PC-3 (cell line): Measurements from ENCODE around the gene ICAM2. TPM values are rescaled to one million over a fixed set of nuclear protein-coding genes. Genes with fewer than 3 reads are reported as not detected.

ENCODE experiments used
- ATAC-seq: fragments of 200-7000 bp; cut with Tn5 transposase; 2 replicates; pipeline ENCODE4 v1.9.1; 2020; ENCODE audit warnings: mild to moderate bottlenecking, moderate library complexity
- BruUV-seq: library from RNA; stranded (reverse); fragments of 400-500 nt; replicated peaks from 2 replicates; lab custom pipeline; 2021; lab: Mats Ljungman, UMichigan
- CTCF ChIA-PET: fragments of 300-600 bp; sonication (Branson Sonifier 250); formaldehyde crosslinking; loops from one replicate; lab custom pipeline; 2022; ENCODE audit warnings: antibody characterized with exemption; lab: Charles Lee
- POLR2A ChIA-PET: fragments of 300-600 bp; sonication (Branson Sonifier 250); formaldehyde crosslinking; loops from one replicate; lab custom pipeline; 2022; ENCODE audit warnings: antibody characterized with exemption; ENCODE audit not compliant: unreplicated experiment; lab: Charles Lee
- DNase-seq: peaks from one replicate; pipeline ENCODE4 v3.0.0-alpha.2; 2015
- H2AFZ ChIP-seq: fragments of 300-600 bp; sonication (generic); 2 replicates; pipeline ENCODE4 v1.6.0; 2016; ENCODE audit warnings: antibody characterized with exemption, low read length
- H3F3A ChIP-seq: fragments of 300-600 bp; sonication (generic); one replicate; pipeline ENCODE4 v1.6.0; 2017; ENCODE audit warnings: antibody characterized with exemption, low read length, control low read depth, mild to moderate bottlenecking; ENCODE audit not compliant: unreplicated experiment
- H3K27ac ChIP-seq: fragments of 300-600 bp; sonication (generic); 2 replicates; pipeline ENCODE4 v1.5.1; 2016; ENCODE audit warnings: mild to moderate bottlenecking, low read length
- H3K27me3 ChIP-seq: fragments of 300-600 bp; sonication (generic); 2 replicates; pipeline ENCODE4 v1.6.1; 2016; ENCODE audit warnings: low read length, mixed read lengths
- H3K36me3 ChIP-seq: fragments of 300-600 bp; sonication (generic); 2 replicates; pipeline ENCODE4 v1.6.1; 2016; ENCODE audit warnings: low read depth, mixed run types, low read length, mixed read lengths
- H3K4me1 ChIP-seq: fragments of 300-600 bp; sonication (generic); 2 replicates; pipeline ENCODE4 v1.5.1; 2016; ENCODE audit warnings: low read length; ENCODE audit not compliant: insufficient read depth
- H3K4me2 ChIP-seq: fragments of 300-600 bp; sonication (generic); 2 replicates; pipeline ENCODE4 v1.6.0; 2016; ENCODE audit warnings: low read length
- H3K4me3 ChIP-seq: fragments of 300-600 bp; sonication (generic); 2 replicates; pipeline ENCODE4 v1.5.1; 2016; ENCODE audit warnings: mild to moderate bottlenecking, low read length, mixed read lengths
- H3K79me2 ChIP-seq: fragments of 300-600 bp; sonication (generic); 2 replicates; pipeline ENCODE4 v1.6.1; 2017; ENCODE audit warnings: low read length, mixed read lengths
- H3K9ac ChIP-seq: fragments of 300-600 bp; sonication (generic); 2 replicates; pipeline ENCODE4 v1.6.0; 2016; ENCODE audit warnings: mild to moderate bottlenecking, low read length
- H3K9me2 ChIP-seq: fragments of 300-600 bp; sonication (generic); replicated peaks from 2 replicates; pipeline ENCODE4 v1.6.1; 2016; ENCODE audit warnings: mixed run types, low read length, mixed read lengths
- H3K9me3 ChIP-seq: fragments of 300-600 bp; sonication (generic); 2 replicates; pipeline ENCODE4 v1.6.1; 2016; ENCODE audit warnings: low read length, mixed read lengths
- H4K20me1 ChIP-seq: fragments of 300-600 bp; sonication (generic); 2 replicates; pipeline ENCODE4 v1.6.1; 2016; ENCODE audit warnings: low read length, mixed read lengths
- EZH2 ChIP-seq: fragments of 300-600 bp; sonication (generic); IDR thresholded peaks from one replicate; pipeline ENCODE4 v1.6.1; 2017; ENCODE audit warnings: antibody characterized with exemption, mild to moderate bottlenecking, low read length; ENCODE audit not compliant: unreplicated experiment
- EZH2phosphoT487 ChIP-seq: fragments of 300-600 bp; sonication (generic); IDR thresholded peaks from 2 replicates; pipeline ENCODE4 v1.6.1; 2018; ENCODE audit warnings: mild to moderate bottlenecking, antibody characterized with exemption, low read length, borderline replicate concordance
- intact Hi-C: fragments of 100-400 bp; cut with micrococcal nuclease; formaldehyde crosslinking; loops from 2 replicates; pipeline ENCODE4 v1.9.0; 2023
- total RNA-seq: library from RNA; depleted of rRNA; stranded (reverse); fragments of >200 nt; gene quantifications from 2 replicates; pipeline ENCODE4 v1.2.3, GENCODE V29; 2014
- TF ChIP-seq, protein P1 (sequence below): fragments of 300-600 bp; sonication (generic); conservative IDR thresholded peaks from 2 replicates; pipeline ENCODE4 v1.5.1; 2017; ENCODE audit warnings: antibody characterized with exemption, low read depth, mild to moderate bottlenecking, low read length

ICAM2 gene
- total RNA-seq, 1 experiment from 2014 or later: not detected

DNA sequence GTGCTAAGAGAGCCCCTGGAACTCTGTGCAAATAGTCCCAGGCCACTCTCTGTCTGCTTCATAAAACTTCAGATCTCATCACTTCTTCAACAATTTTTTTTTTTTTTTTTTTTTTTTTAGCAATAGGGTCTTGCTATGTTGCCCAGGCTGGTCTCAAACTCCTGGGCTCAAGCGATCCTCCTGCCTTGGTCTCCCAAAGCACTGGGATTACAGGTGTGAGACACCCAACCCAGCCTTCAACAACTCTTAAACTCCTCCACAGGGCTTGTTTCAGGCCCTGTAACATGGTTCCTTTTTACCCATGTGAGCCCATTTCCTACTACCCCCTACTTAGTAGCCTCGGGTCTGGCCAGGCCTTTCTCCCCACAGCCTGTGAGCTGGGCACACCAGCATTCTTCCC lies 39.3 kb upstream of the ICAM2 start:
- H3K9ac ChIP-seq: no peak overlapping the region
- ChIA-PET CTCF (interaction anchor here (0.6 kb wide), 1 partner anchor 74 kb away, joined by 3 read pairs; no protein-coding TSS in a partner anchor), POLR2A (interaction anchor here (0.6 kb wide), 1 partner anchor 74 kb away, joined by 6 read pairs; no protein-coding TSS in a partner anchor)
- DNase-seq (no peak), ATAC-seq (no peak)
- no peak overlapping the region for H2AFZ ChIP-seq
- H3K27me3 ChIP-seq: no peaks in the 10 kb centered on the region
- H3K4me3 ChIP-seq: no peak overlapping the region
- intact Hi-C loops: loop anchor here (2.0 kb wide), 1 partner anchor 15 kb away; no protein-coding TSS in a partner anchor
- no peak overlapping the region for H3K27ac ChIP-seq
- H3K9me3 ChIP-seq: no peaks in the 10 kb centered on the region
- BruUV-seq: no TSS peak
- H3K4me2 ChIP-seq: no peak overlapping the region
- H3K4me1 ChIP-seq: peaks cover 45% of the 10 kb centered on the region
- H3K9me2 ChIP-seq: no peaks in the 10 kb centered on the region
- no peaks in the 10 kb centered on the region for H4K20me1 ChIP-seq
- 0 out of 2 replicates have a peak, but pooled peaks cover 5% of the 10 kb centered on the region for H3K36me3 ChIP-seq
- no peaks in the 10 kb centered on the region for H3F3A ChIP-seq
- TF ChIP-seq, protein P1, sequence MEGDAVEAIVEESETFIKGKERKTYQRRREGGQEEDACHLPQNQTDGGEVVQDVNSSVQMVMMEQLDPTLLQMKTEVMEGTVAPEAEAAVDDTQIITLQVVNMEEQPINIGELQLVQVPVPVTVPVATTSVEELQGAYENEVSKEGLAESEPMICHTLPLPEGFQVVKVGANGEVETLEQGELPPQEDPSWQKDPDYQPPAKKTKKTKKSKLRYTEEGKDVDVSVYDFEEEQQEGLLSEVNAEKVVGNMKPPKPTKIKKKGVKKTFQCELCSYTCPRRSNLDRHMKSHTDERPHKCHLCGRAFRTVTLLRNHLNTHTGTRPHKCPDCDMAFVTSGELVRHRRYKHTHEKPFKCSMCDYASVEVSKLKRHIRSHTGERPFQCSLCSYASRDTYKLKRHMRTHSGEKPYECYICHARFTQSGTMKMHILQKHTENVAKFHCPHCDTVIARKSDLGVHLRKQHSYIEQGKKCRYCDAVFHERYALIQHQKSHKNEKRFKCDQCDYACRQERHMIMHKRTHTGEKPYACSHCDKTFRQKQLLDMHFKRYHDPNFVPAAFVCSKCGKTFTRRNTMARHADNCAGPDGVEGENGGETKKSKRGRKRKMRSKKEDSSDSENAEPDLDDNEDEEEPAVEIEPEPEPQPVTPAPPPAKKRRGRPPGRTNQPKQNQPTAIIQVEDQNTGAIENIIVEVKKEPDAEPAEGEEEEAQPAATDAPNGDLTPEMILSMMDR: no peak
- no peak for TF ChIP-seq EZH2phosphoT487
- TF ChIP-seq EZH2: no peak
- H3K79me2 ChIP-seq: no peaks in the 10 kb centered on the region

DNA sequence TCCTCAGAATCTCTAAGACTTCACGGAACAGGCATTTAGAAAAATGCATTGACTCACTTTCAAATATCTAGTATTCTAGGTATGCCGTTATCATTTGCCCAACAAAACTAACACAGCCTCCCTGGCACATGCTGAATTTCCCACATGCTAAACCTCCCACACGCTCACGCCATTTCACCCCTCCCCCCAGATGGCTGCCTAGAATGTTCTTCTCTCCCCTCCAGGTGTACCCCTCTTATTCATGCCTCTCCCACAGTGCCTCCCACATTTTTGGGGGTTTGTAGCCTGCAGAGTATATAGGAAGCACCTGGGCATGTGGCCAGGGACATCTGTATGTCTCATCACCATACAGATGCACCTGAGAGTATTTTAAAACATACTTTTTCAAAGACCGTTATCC lies 38.2 kb upstream of the ICAM2 start:
- Histone ChIP-seq H3F3A (no peaks in the 10 kb centered on the region), H3K79me2 (no peaks in the 10 kb centered on the region), H3K27ac (peak overlapping the region; percentile 40), H3K27me3 (no peaks in the 10 kb centered on the region), H4K20me1 (no peaks in the 10 kb centered on the region), H3K9me2 (no peaks in the 10 kb centered on the region), H2AFZ (no peak overlapping the region), H3K9me3 (no peaks in the 10 kb centered on the region), H3K4me2 (peak overlapping the region; percentile 20), H3K4me3 (no peak overlapping the region), H3K9ac (0 out of 2 replicates have a peak overlapping the region, but pooled peaks have one; percentile 1), H3K36me3 (peaks cover 5% of the 10 kb centered on the region; the same call in 1 of the 2 replicates), H3K4me1 (peaks cover 45% of the 10 kb centered on the region)
- intact Hi-C loops: no loop called here
- no peak for ATAC-seq
- TF ChIP-seq, protein P1: no peak
- TF ChIP-seq EZH2phosphoT487 (no peak), EZH2 (no peak)
- ChIA-PET POLR2A (no interaction called here), CTCF (interaction anchor here (0.5 to 1.5 kb wide), 3 partner anchors 28 to 75 kb away, joined by 3 to 8 read pairs (median 3); no protein-coding TSS in a partner anchor)
- BruUV-seq: no TSS peak
- peak; percentile 22 for DNase-seq

DNA sequence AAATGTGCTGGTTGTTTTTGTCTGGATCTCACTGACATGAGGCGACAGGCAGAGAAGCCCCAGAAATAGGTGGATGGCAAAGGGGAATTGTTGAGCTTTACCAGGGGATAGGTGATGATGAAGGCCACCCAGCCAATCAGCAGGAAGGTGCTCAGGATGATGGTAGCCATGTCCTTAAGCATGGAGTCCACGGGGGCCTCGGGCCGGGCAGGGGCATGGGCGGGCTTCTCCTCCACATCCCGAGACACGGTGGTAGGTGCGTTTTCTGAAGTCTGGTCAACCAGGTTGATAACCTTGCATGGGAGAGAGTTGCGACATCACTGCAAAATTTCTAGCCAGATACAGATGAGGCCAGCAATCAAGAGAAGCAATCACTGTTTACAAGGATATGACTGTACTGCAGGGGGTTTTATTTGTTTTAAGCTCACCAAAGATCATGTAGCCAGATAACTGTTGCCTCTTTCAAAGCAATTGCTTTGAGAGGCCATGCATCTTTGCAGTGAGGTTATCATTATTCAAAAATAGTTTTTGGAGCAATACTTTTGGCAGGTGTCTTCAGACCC lies 37.3 kb upstream of the ICAM2 start:
- Histone ChIP-seq H3K36me3 (peaks cover 5% of the 10 kb centered on the region; the same call in 1 of the 2 replicates), H3K4me1 (peaks cover 45% of the 10 kb centered on the region), H3K4me2 (peak overlapping the region; percentile 20), H4K20me1 (no peaks in the 10 kb centered on the region), H3K9ac (0 out of 2 replicates have a peak overlapping the region, but pooled peaks have one; percentile 1), H3K9me3 (no peaks in the 10 kb centered on the region), H3F3A (no peaks in the 10 kb centered on the region), H2AFZ (no peak overlapping the region), H3K4me3 (no peak overlapping the region), H3K9me2 (no peaks in the 10 kb centered on the region), H3K27ac (peak overlapping the region; percentile 40), H3K79me2 (no peaks in the 10 kb centered on the region), H3K27me3 (no peaks in the 10 kb centered on the region)
- DNase-seq (peak; percentile 84), ATAC-seq (peak; percentile 85)
- ChIA-PET CTCF (interaction anchor here (0.5 to 1.5 kb wide), 3 partner anchors 27 to 76 kb away, joined by 3 to 8 read pairs (median 3); no protein-coding TSS in a partner anchor), POLR2A (no interaction called here)
- no TSS peak for BruUV-seq
- intact Hi-C loops: no loop called here
- TF ChIP-seq, protein P1: no peak
- TF ChIP-seq EZH2 (no peak), EZH2phosphoT487 (no peak)
